Glutamatergic neuron (in vitro differentiated cells): ENCODE data around the gene PCDHB15. TPM values are rescaled to one million over a fixed set of nuclear protein-coding genes. Genes with fewer than 3 reads are reported as not detected.

ENCODE experiments used
- total RNA-seq: library from RNA; stranded (reverse); fragmentation: NEBNext Ultra II Directional; extraction: Animal tissue kit (Norgen Biotek cat#: 25700); gene quantifications from one replicate; pipeline ENCODE4 v1.2.1, GENCODE V29; 2021; ENCODE audit not compliant: unreplicated experiment

PCDHB15 gene
- total RNA-seq, 1 donor from 2014 or later: 29.5 TPM

Other genes with a start within 250 kb of the PCDHB15 start
- not detected for gene PCDHB1, start 194.0 kb upstream of the PCDHB15 start, total RNA-seq
- gene PCDHB2, start 150.8 kb upstream of the PCDHB15 start, total RNA-seq: 103 TPM
- gene PCDHB3, start 144.9 kb upstream of the PCDHB15 start, total RNA-seq: 36.9 TPM
- 7.8 TPM for gene PCDHB4, start 123.6 kb upstream of the PCDHB15 start, total RNA-seq
- gene PCDHB5, start 110.2 kb upstream of the PCDHB15 start, total RNA-seq: 72.2 TPM
- 7.2 TPM for gene PCDHB6, start 95.3 kb upstream of the PCDHB15 start, total RNA-seq
- gene PCDHB7, start 72.8 kb upstream of the PCDHB15 start, total RNA-seq: 3.4 TPM
- 19.8 TPM for gene PCDHB8, start 67.6 kb upstream of the PCDHB15 start, total RNA-seq
- 20.1 TPM for gene PCDHB16, start 63.0 kb upstream of the PCDHB15 start, total RNA-seq
- gene PCDHB9, start 58.2 kb upstream of the PCDHB15 start, total RNA-seq: 12.2 TPM
- 17.7 TPM for gene PCDHB10, start 53.0 kb upstream of the PCDHB15 start, total RNA-seq
- 10.6 TPM for gene PCDHB11, start 45.8 kb upstream of the PCDHB15 start, total RNA-seq
- 14.4 TPM for gene PCDHB12, start 36.7 kb upstream of the PCDHB15 start, total RNA-seq
- 12.7 TPM for gene PCDHB13, start 31.5 kb upstream of the PCDHB15 start, total RNA-seq
- 16.5 TPM for gene PCDHB14, start 22.1 kb upstream of the PCDHB15 start, total RNA-seq
- 1.9 TPM for gene SLC25A2, start 58.7 kb downstream of the PCDHB15 start, total RNA-seq
- gene TAF7, start 75.4 kb downstream of the PCDHB15 start, total RNA-seq: 89.4 TPM
- 4.6 TPM for gene PCDHGA1, start 85.1 kb downstream of the PCDHB15 start, total RNA-seq
- gene PCDHGA2, start 93.4 kb downstream of the PCDHB15 start, total RNA-seq: 3.0 TPM
- 10.4 TPM for gene PCDHGA3, start 98.4 kb downstream of the PCDHB15 start, total RNA-seq
- 9.6 TPM for gene PCDHGB1, start 104.7 kb downstream of the PCDHB15 start, total RNA-seq
- gene PCDHGA4, start 109.6 kb downstream of the PCDHB15 start, total RNA-seq: 8.2 TPM
- 8.9 TPM for gene PCDHGB2, start 114.6 kb downstream of the PCDHB15 start, total RNA-seq
- 4.6 TPM for gene PCDHGA5, start 118.8 kb downstream of the PCDHB15 start, total RNA-seq
- 6.2 TPM for gene PCDHGB3, start 124.8 kb downstream of the PCDHB15 start, total RNA-seq
- gene PCDHGA6, start 128.5 kb downstream of the PCDHB15 start, total RNA-seq: 6.3 TPM
- 4.2 TPM for gene PCDHGA7, start 137.3 kb downstream of the PCDHB15 start, total RNA-seq
- 40.8 TPM for gene PCDHGB4, start 142.3 kb downstream of the PCDHB15 start, total RNA-seq
- gene PCDHGA8, start 147.2 kb downstream of the PCDHB15 start, total RNA-seq: 7.2 TPM
- gene PCDHGB5, start 152.6 kb downstream of the PCDHB15 start, total RNA-seq: 9.3 TPM
- gene PCDHGA9, start 157.4 kb downstream of the PCDHB15 start, total RNA-seq: 5.5 TPM
- 59.8 TPM for gene PCDHGB6, start 162.6 kb downstream of the PCDHB15 start, total RNA-seq
- 16.6 TPM for gene PCDHGA10, start 167.6 kb downstream of the PCDHB15 start, total RNA-seq
- 38.6 TPM for gene PCDHGB7, start 172.3 kb downstream of the PCDHB15 start, total RNA-seq
- 12.5 TPM for gene PCDHGA11, start 175.7 kb downstream of the PCDHB15 start, total RNA-seq
- gene PCDHGA12, start 185.1 kb downstream of the PCDHB15 start, total RNA-seq: 6.1 TPM
- gene PCDHGC3, start 230.6 kb downstream of the PCDHB15 start, total RNA-seq: 40.1 TPM
- 6.7 TPM for gene PCDHGC4, start 239.6 kb downstream of the PCDHB15 start, total RNA-seq
- 4.0 TPM for gene PCDHGC5, start 243.7 kb downstream of the PCDHB15 start, total RNA-seq